GM19035 (cell line): ENCODE data around the gene SEC24D.
A peak's percentile ranks its signal among the peaks of the same experiment; 100 is the strongest.

Experiments used
- ATAC-seq: cut with Tn5 transposase; IDR thresholded peaks from one replicate; pipeline ENCODE4 v1.9.1; 2021; ENCODE audit not compliant: unreplicated experiment

SEC24D gene

GRCh38 chr4:118776157-118776954, 59.6 kb downstream of the SEC24D start:
- no peak for ATAC-seq

DNA sequence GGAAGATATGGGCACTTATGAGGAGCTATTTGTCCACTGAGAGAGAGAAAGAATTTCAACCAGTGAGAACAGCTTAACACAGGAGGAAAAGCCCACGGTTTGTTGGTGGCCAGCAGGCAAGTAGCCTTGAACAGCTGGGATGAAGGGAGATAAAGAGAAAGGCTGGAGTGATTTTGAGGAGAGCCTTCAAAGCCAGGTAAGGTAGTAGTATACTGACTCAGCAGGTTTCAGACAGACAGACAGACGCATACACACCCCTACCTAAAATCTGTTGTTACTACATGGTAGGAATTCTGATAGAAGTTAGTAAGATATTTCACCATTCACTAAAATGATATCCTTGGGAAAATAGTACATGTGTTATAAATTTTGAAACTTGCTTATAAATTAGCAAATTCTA, 60.5 kb downstream of the SEC24D start:
- no peak for ATAC-seq

DNA sequence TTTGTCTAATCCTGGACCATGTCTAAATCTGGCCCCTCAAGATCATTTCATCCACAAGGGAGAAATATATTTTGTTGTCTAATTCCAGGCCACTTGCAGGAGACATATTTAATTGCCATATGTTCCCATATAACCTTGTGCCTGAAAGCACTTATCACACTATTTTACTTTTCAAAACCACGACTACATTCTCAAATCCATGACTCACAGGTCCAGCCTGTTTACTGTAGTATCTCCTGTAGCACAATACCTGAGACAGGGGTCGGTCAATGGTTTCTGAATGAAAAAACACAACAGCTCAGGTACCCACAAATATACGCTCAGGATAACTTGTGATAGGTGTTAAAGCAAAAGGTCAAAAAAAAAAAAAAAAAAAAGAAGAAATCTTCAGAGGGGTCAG, 60.9 kb downstream of the SEC24D start:
- no peak for ATAC-seq

GRCh38 chr4:118774321-118774720, 61.6 kb downstream of the SEC24D start:
- ATAC-seq, result no peak

DNA sequence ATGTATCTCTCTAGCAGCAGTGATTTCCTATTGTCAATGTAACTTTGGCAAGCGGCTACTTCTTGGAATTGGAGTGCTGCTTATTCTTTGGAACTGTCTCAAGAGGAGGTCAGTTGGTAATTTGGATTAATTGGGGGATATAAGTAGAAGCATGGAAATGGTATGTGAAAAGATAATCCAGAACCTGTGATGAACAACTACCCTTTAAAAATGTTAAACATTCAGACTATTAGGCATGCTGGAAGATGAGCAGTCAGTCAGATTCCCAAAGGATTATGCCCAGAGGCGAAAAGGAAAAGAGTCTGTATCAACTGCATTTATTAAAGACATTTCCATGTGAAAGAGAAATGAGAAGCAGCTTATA, 62.5 kb downstream of the SEC24D start:
- no peak for ATAC-seq

DNA sequence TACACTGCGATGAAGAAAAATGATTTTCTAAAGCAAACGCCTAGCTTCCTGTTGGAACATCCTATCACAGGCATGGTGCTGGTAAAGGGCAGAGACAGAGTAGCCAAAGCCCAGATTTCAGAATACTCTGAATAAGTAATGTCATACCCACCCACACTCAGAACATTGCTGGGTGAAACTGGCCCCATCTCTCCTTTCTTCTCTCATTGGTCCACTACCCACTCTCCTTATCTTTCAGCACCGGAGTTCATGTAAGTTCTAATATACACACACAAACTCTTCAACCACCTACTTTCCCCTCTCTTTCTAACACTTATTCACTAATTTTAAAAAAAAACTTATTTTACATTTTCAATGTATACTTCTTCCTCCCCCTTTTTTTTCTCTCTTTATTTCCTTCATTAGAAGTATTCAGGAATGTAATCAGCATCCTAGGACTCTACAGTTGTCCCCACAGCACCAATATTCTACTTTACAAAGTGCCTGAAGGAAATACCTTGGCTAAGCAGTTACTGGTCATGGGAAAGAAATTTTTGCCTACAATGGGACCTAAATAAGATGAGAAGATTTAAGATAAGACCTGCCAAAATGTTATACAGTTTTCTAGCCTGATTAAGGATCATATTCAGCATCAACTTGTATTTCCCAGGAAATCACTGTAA, 63.0 kb downstream of the SEC24D start:
- ATAC-seq, result no peak

DNA sequence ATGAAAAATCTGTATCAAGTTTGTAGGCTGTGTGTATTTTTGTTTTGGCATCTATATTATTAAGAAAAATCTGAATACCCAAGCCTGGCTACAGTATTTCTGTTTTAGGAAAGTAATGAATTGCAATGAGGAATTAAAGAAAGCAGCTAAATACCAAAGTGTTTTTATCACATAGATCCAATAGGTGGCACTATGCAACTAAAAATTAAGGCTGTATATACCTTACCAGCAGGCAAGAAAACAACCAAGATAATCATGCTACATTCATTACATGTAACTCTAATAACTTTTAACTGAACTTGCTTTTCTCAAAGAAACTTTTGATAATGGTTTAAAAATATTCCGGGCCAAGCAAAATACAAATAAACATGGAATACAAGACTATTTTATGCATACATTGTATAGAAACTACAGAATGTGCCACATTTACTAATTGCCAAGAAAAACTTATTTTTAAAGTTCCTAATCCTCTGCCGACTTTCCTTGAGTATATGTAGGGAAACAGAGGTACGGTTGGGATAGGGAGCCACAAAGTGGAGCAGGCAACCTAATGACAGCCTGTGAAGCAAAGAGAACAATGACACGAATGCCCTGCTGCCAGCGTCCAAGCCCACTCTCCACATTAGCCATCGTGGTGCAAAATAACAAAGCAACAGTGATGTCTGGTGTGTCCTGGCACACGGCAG, 63.7 kb downstream of the SEC24D start:
- no peak for ATAC-seq

GRCh38 chr4:118770741-118771187, 65.2 kb downstream of the SEC24D start:
- no peak for ATAC-seq

DNA sequence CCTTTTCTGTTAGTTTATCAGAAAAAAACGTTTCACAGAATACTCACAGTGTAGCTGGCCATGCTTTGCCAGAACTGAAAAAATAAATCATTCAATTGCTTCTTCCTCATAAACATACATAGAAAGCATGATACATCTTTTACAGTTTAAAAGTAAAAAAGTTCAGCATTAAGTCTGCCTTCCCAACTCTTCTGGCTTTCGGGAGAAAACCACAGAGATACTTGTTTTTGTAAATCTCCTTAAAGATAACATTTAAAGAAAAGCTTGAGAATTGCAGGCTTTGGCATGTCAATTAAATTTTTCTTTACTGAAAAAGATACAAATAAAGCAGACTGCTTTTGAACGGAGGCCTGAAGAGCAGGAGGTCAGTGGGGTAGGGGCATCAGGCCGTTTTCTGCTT, 66.8 kb downstream of the SEC24D start:
- ATAC-seq, result no peak

- no peak for ATAC-seq
Measured at GRCh38 chr4:118767109-118767508, 68.8 kb downstream of the SEC24D start.

DNA sequence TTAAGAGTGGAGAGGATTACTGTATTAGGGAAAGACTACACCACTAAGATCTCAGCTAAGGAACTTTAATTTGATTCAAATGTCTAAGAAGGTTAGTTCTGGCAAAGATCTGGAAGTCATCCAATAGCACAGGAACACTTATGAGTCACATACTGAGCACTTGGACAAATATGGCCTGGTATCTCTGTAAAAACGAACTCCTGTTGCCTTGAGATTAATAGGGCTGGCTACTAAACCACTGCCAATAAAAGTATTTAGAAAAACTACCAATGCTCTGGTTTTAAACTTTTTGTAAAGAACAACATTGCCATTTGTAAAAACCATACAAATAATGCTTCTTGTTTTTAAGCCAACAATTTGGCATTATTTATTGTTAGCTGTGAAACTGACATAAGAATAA, 70.5 kb downstream of the SEC24D start:
- ATAC-seq, result no peak

GRCh38 chr4:118762730-118763477, 73.0 kb downstream of the SEC24D start:
- ATAC-seq, result no peak

DNA sequence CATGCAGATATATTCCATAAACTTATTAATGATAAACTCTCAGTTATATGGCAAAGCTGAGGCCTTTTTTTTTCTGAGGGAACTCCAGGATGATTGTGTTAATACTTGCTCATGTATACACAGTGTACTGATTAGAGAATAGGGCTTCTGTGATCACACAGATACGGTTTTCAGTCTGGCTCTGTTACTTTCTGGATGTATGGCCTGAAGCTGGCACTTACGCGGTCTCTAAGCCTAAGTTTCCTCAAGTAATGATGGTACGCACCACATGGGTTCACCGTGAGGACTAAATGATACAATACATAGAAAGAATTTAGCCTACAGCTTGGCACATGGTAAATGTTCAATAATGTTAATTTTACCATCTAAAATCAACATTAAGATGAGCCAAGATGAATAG, 73.8 kb downstream of the SEC24D start:
- no peak for ATAC-seq

DNA sequence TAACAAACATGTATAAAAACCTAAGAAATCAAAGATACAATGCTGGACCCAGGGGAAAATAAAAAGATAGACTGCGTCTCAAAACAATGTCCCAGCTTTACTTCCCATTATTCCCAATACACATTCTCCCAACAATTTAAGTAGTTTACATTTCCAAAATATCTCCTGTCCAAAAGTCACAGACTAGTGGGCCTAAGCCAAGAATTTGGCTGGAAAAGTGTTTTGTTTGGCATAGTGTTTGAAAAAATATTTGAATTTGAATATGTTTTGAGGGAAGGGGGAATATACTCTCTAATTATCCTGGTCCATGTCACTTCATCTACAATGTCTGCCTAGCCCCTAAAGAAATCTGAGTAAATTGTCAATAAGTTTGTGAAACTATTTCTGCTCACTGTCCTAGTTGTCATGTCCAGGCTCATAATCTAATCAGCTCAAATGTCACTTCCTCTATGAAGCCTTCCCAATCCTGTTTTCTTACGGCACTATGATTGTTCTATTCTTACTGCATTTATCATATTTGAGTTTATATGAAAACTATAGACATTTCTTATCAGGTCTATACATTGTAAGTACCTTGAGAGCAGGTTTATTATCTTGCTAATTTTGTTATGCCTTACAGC, 74.4 kb downstream of the SEC24D start:
- no peak for ATAC-seq

DNA sequence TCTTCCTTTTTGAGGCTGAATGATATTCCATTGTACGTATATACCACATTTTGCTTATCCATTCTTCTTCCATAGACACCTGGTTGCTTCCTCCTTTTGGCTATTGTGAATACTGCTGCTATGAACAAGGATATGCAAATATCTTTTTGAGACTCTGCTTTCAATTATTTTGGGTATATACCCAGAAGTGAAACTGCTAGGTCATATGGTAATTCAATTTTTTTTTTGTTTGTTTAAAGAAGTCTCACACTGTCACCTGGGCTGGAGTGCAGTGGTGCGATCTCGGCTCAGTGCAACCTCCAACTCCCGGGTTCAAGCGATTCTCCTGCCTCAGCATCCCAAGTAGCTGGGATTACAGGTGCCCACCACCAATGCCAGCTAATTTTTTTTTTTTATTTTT, 75.4 kb downstream of the SEC24D start:
- peak; percentile 99 for ATAC-seq

GRCh38 chr4:118760092-118760491, 75.8 kb downstream of the SEC24D start:
- peak; percentile 23 for ATAC-seq

- no peak for ATAC-seq
Measured at GRCh38 chr4:118759481-118759880, 76.4 kb downstream of the SEC24D start.

GRCh38 chr4:118758293-118758692, 77.6 kb downstream of the SEC24D start:
- ATAC-seq, result no peak

- no peak for ATAC-seq
Measured at GRCh38 chr4:118757761-118758251, 78.1 kb downstream of the SEC24D start.

DNA sequence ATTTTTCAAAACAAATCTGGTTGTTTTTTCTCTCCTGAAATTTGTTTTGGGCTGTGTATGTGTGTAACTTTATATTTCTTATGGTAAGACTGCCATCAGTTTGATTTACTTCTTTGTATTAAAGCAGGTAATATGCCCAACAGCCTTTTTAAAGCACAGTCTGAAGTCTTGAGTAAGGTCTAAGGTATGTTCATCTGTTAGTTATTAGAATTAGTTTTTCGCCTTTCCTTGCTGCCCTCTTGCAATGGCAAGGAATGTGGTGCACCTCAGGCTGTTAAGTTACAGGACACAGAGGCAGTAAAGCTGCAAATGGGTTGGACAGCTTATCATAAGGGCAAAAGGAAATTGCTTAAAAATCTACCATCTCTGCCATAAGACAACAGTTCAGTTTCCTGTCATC, 79.0 kb downstream of the SEC24D start:
- no peak for ATAC-seq

DNA sequence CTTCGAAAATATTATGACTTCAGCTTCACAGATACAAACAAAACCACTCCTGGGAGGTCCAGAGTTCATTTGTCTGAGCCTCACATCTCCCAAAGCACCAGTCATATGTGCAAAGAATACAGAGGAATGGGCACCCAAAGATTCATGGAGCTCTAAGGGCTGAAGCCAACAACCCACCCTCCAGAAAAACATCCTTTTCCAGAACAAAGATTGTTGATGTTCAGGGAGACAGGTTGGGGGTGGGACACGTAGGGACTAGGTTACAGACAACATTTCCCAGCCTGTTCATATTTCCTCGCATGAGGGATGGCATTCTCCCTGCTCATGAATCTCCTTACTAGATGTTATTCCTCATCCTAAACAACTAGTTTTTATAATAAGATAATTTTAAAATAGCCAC, 79.5 kb downstream of the SEC24D start:
- no peak for ATAC-seq
